Measurements from ENCODE around the gene BCL2. TPM values are rescaled to one million over a fixed set of nuclear protein-coding genes. Genes with fewer than 3 reads are reported as not detected.

BCL2 gene
- total and polyA plus RNA-seq, 9 of the 15 experiments (the other 6 are each of a cell fraction or from before 2014, with no cell fraction given): 0.10 to 1.1 (median 0.65) TPM

- no peak for TF ChIP-seq ZBTB12 (CRISPR knock-in tag; IDR thresholded peaks at IDR 0.05)
These were observed 31.3 kb downstream of the BCL2 start (continued) for GRCh38 chr18:63288311-63288710.

- Histone ChIP-seq H3K4me1 (replicated peaks in 1 of 2; ENCODE audit: control insufficient read depth in 2 of 2, insufficient read depth in 2 of 2, low read length in 2 of 2) (no peaks in the 10 kb centered on the region), H2AFZ (ENCODE audit: low read depth, low read length) (no peak overlapping the region), H3K4me3 (no peak overlapping the region), H3K36me3 (ENCODE audit: control insufficient read depth, insufficient read depth, low read length) (no peaks in the 10 kb centered on the region), H3K9me3 (replicated peaks; ENCODE audit: control insufficient read depth, insufficient read depth, low read depth, low read length) (no peaks in the 10 kb centered on the region), H3K4me2 (ENCODE audit: insufficient read depth, low read length) (no peak overlapping the region), H3K27me3 (ENCODE audit: control insufficient read depth in 2 of 2, insufficient read depth in 2 of 2, low read length in 2 of 2) (peaks cover 0 to 20% of the 10 kb centered on the region in 2 experiments; a peak in 3 of 5 replicates), H3K79me2 (ENCODE audit: control insufficient read depth, insufficient read depth, low read length) (no peaks in the 10 kb centered on the region), H3K9me1 (ENCODE audit: control insufficient read depth, insufficient read depth, low read length) (no peaks in the 10 kb centered on the region), H3K9ac (ENCODE audit: insufficient read depth in 1 of 2, low read depth in 2 of 2, low read length in 2 of 2) (no peak overlapping the region), H4K20me1 (replicated peaks; ENCODE audit: control insufficient read depth, insufficient read depth, low read length) (no peaks in the 10 kb centered on the region), H3K27ac (ENCODE audit: extremely low read depth, low read depth, low read length) (no peak overlapping the region)
- ChIA-PET CTCF (ENCODE audit: low intra/inter-chr PET ratio) (no interaction called here), POLR2A (no interaction called here)
- ATAC-seq: no peak
- no TSS peak for BruUV-seq (replicated peaks)
- DNase-seq (ENCODE audit: extremely low read depth in 1 of 4, low spot score in 3 of 4): no peak
- WGBS (ENCODE audit: insufficient coverage, low coverage, missing lambda C conversion rate): 0% methylated on average over 1 of the region's 1 CpG
- TF ChIP-seq ZKSCAN1 (IDR thresholded peaks at IDR 0.05; ENCODE audit: low read depth, low read length): no peak
- no peak for TF ChIP-seq USF2 (CRISPR knock-in tag; IDR thresholded peaks at IDR 0.05)
- in situ Hi-C loops (cut with MboI): no loop called here
- intact Hi-C loops (cut with micrococcal nuclease): no loop called here
- FAIRE-seq: no peak
These were observed 31.8 kb downstream of the BCL2 start for GRCh38 chr18:63287691-63288220.

Measured in K562 (cell line).